DND-41 (cell line): ENCODE data around the gene PRKAR1A.

Experiments
- EZH2 ChIP-seq: IDR thresholded peaks from 3 replicates; pipeline ENCODE4 v1.6.1; 2012; ENCODE audit warnings: borderline replicate concordance, low read depth, mild to moderate bottlenecking, moderate library complexity, low read length, inconsistent platforms; ENCODE audit not compliant: severe bottlenecking
- TF ChIP-seq, protein P1 (sequence below): IDR thresholded peaks from 2 replicates; pipeline ENCODE4 v1.5.1; 2012; ENCODE audit warnings: borderline replicate concordance, low read length, moderate library complexity, mild to moderate bottlenecking; ENCODE audit not compliant: poor library complexity, severe bottlenecking; ENCODE audit errors: extremely low read depth

DNA sequence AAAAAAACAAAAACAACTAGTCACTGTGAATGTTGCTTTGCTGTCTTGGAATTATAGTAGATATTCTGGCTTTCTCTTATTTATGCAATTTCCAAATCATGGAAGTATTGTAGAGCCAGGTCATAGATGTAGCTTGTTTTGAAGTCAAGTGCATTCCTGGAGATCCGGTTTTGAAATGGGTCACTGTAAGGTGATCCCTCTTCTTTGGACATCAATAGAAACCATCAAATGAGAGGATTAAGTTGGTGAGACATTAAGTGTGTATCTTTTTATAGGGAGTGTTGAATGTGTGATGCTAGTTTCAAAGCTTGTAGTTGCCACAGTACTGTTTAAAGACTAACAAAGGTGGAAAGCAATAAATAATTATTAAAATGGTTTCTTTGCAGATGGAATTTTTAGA, 4.5 kb downstream of the PRKAR1A start:
- TF ChIP-seq, protein P1, sequence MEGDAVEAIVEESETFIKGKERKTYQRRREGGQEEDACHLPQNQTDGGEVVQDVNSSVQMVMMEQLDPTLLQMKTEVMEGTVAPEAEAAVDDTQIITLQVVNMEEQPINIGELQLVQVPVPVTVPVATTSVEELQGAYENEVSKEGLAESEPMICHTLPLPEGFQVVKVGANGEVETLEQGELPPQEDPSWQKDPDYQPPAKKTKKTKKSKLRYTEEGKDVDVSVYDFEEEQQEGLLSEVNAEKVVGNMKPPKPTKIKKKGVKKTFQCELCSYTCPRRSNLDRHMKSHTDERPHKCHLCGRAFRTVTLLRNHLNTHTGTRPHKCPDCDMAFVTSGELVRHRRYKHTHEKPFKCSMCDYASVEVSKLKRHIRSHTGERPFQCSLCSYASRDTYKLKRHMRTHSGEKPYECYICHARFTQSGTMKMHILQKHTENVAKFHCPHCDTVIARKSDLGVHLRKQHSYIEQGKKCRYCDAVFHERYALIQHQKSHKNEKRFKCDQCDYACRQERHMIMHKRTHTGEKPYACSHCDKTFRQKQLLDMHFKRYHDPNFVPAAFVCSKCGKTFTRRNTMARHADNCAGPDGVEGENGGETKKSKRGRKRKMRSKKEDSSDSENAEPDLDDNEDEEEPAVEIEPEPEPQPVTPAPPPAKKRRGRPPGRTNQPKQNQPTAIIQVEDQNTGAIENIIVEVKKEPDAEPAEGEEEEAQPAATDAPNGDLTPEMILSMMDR, result no peak
- TF ChIP-seq EZH2, result no peak
